AG04449 (cell line): ENCODE results near the gene NHERF2.
"Not testable (repeated sequence)": the region's sequence is repeated elsewhere in the genome, so short reads cannot be mapped to it uniquely, and the experiment has no call there.

Experiments
- CTCF ChIA-PET: fragments of 350-600 bp; formaldehyde crosslinking; extraction: SDS; loops from one replicate; lab custom pipeline; 2021; ENCODE audit warnings: antibody characterized with exemption; lab: Yijun Ruan, JAX
- POLR2A ChIA-PET: fragments of 400-600, 350-600 bp; formaldehyde crosslinking; extraction: SDS; loops from one replicate; lab custom pipeline; 2020; ENCODE audit warnings: antibody characterized with exemption, inconsistent platforms; lab: Yijun Ruan, JAX
- DNase-seq: peaks from one replicate; pipeline ENCODE4 v3.0.0-alpha.2; 2010; ENCODE audit warnings: low read depth, low spot score
- H3K4me3 ChIP-seq: 2 replicates; pipeline ENCODE4 v1.5.1; 2011; ENCODE audit warnings: low read depth, mild to moderate bottlenecking, control low read depth, low read length
- TF ChIP-seq, protein P1 (sequence below): IDR thresholded peaks from one replicate; pipeline ENCODE4 v1.5.1; 2011; ENCODE audit warnings: mild to moderate bottlenecking, moderate library complexity, low read length, control low read depth, inconsistent platforms; ENCODE audit not compliant: insufficient read depth; ENCODE audit errors: missing control alignments

NHERF2 gene

DNA sequence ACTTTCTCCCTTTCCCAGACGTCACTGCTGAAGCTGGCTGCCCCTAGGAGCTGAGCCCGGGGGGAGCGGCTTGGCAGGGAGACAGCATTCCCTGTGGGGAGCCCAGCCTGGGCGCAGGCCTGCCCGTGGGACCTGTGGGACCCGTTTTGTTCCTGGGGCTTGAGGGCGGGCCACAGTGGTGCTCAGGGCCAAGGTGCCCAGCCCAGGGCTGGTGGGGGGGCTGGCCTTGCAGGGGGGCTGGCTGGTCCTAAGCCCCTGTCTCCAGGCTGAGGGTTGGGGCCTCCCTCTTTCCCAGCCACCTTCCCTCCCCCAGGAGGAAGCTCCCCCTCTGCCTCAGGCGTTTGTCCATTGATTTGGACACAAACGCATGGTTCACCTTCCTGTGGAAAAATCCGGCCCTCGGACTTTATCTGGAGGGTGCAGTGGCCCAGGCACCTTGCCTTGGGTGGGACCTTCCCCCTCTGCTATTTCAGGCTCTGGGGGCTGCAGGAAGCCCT lies 4.4 kb downstream of the NHERF2 start:
- CTCF ChIA-PET, result interaction anchor here (0.6 to 3.7 kb wide), 4 partner anchors 28 to 111 kb away, joined by 3 to 17 read pairs (median 4); no protein-coding TSS in a partner anchor
- H3K4me3 ChIP-seq, result no peak overlapping the region
- DNase-seq, result no peak
- POLR2A ChIA-PET, result no interaction called here
- TF ChIP-seq, protein P1, sequence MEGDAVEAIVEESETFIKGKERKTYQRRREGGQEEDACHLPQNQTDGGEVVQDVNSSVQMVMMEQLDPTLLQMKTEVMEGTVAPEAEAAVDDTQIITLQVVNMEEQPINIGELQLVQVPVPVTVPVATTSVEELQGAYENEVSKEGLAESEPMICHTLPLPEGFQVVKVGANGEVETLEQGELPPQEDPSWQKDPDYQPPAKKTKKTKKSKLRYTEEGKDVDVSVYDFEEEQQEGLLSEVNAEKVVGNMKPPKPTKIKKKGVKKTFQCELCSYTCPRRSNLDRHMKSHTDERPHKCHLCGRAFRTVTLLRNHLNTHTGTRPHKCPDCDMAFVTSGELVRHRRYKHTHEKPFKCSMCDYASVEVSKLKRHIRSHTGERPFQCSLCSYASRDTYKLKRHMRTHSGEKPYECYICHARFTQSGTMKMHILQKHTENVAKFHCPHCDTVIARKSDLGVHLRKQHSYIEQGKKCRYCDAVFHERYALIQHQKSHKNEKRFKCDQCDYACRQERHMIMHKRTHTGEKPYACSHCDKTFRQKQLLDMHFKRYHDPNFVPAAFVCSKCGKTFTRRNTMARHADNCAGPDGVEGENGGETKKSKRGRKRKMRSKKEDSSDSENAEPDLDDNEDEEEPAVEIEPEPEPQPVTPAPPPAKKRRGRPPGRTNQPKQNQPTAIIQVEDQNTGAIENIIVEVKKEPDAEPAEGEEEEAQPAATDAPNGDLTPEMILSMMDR, result no peak

- TF ChIP-seq, protein P1, result no peak
- H3K4me3 ChIP-seq, result peak overlapping the region; percentile 53
- ChIA-PET POLR2A (interaction anchor here (0.5 to 1.3 kb wide), 7 partner anchors 9 to 123 kb away, joined by 3 to 5 read pairs (median 3); partner anchors contain the start of genes RPS2 and TRAF7), CTCF (interaction anchor here (0.6 to 3.7 kb wide), 6 partner anchors 10 to 121 kb away, joined by 3 to 17 read pairs (median 4); partner anchors contain the start of genes NTHL1 and TSC2)
- no peak for DNase-seq
These were observed 5.8 kb downstream of the NHERF2 start for GRCh38 chr16:2032285-2033056.

DNA sequence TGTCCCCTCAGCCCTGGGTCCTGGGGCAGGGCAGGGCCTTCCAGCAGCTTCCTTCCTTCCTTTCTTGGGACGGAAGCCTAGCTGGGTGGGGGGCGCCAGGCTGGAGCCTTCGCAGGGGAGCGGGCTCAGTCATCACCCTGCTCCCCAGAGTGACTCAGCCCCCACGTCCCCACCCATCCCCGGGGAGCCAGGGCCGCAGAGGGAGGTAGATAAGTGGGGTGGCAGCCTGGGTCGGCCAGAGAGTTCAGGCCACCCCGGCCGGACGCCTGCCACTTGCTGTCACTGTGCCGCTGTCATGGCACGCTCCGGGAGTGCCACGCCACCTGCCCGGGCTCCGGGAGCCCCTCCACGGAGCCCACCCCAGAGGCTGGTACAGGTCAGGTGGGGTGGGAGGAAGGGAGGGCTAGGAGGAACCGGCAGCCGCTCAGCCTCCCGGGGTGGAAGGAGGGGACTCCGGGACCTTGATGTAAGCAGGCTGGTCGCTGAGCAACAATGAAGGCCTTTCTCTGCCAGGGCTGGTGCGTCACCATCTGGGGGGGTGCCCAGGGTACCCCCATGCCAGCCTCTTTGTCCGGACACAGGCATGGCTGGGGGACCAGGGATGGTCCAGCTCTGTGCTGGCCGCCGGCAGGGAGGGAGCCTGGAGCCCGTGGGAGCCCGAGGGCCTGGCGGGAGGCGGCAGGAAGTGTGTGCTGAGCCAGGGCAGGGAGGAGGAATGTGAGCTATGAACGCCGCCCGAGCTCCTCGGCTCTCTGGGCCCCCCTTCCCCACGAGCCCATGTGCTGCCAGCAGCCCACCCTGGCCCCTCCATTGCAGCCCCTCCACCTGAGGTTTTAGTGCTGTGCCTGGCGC lies 6.6 kb downstream of the NHERF2 start:
- no peak for DNase-seq
- TF ChIP-seq, protein P1, result no peak
- ChIA-PET POLR2A (interaction anchor here (0.7 to 1.3 kb wide), 8 partner anchors 8 to 122 kb away, joined by 3 to 5 read pairs (median 3); partner anchors contain the start of genes NTHL1, RPS2, TRAF7 and TSC2), CTCF (interaction anchor here (1.1 kb wide), 2 partner anchors 10 to 107 kb away, joined by 5 to 15 read pairs; no protein-coding TSS in a partner anchor)
- peak overlapping the region; percentile 53 for H3K4me3 ChIP-seq

- ChIA-PET POLR2A (interaction anchor here (0.7 to 2.1 kb wide), 4 partner anchors 13 to 121 kb away, joined by 3 to 10 read pairs (median 4); partner anchors contain the start of genes RPS2 and TRAF7), CTCF (interaction anchor here (1.1 kb wide), 2 partner anchors 11 to 106 kb away, joined by 5 to 15 read pairs; no protein-coding TSS in a partner anchor)
- peak overlapping the region; percentile 53 for H3K4me3 ChIP-seq
- not testable (repeated sequence) for DNase-seq
These were observed 7.4 kb downstream of the NHERF2 start for GRCh38 chr16:2033909-2034695.

DNA sequence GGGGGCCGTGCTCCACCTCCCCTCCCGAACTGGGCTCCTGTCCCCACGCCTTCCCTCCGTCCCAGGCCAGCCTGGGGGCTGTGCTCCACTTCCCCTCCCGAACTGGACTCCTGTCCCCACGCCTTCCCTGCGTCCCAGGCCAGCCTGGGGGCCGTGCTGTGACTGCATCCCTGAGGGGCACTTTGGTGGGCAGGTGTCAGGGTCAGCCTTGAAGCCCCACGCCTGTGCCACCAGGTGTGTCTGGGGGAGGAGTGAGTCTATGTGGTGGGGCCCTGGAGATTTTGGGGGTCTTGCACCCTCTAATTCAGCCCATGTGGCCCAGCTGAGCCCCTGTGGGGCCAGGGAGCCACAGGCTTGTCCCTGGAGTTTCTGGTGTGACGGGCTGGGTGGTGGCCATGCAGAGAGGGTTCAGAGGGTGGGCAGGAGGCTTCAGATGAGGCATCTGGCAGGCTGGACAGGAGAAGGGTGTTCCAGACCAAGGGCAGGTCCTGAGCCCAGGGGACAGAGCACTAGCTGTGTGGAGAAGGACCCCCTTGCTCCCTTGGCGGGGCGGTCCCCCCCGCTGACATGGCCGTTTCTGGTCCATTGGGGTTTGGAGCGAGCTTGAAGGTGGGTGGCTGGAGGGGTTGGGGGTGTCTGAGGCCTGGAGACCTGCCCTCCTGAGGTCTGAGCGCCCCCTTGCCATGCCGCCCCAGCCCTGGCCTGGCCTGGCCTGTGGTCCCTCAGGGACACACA lies 8.2 kb downstream of the NHERF2 start:
- TF ChIP-seq, protein P1, result no peak
- DNase-seq, result no peak
- POLR2A ChIA-PET, result interaction anchor here (0.9 to 2.1 kb wide), 4 partner anchors 13 to 120 kb away, joined by 3 to 10 read pairs (median 6); partner anchors contain the start of genes NTHL1, RPS2, TRAF7 and TSC2
- peak overlapping the region; percentile 8 for H3K4me3 ChIP-seq
- CTCF ChIA-PET, result interaction anchor here (0.7 to 1.8 kb wide), 5 partner anchors 10 to 105 kb away, joined by 3 to 10 read pairs (median 3); partner anchors contain the start of genes NTHL1 and TSC2
